AG09309 (cell line): ENCODE results near the gene PPP1R13L.
A peak's percentile ranks its signal among the peaks of the same experiment; 100 is the strongest.
"Not testable (repeated sequence)": the region's sequence is repeated elsewhere in the genome, so short reads cannot be mapped to it uniquely, and the experiment has no call there.

Experiments
- DNase-seq: peaks from one replicate; pipeline ENCODE4 v3.0.0-alpha.2; 2010; ENCODE audit warnings: low read depth
- H3K4me3 ChIP-seq: 2 replicates; pipeline ENCODE4 v1.5.1; 2011; ENCODE audit warnings: mild to moderate bottlenecking, low read depth, low read length, moderate library complexity; ENCODE audit not compliant: control insufficient read depth
- TF ChIP-seq, protein P1 (sequence below): IDR thresholded peaks from 2 replicates; pipeline ENCODE4 v1.5.1; 2011; ENCODE audit warnings: mild to moderate bottlenecking, low read depth, low read length, inconsistent platforms; ENCODE audit not compliant: insufficient read depth, control insufficient read depth; ENCODE audit errors: missing control alignments

Gene PPP1R13L

DNA sequence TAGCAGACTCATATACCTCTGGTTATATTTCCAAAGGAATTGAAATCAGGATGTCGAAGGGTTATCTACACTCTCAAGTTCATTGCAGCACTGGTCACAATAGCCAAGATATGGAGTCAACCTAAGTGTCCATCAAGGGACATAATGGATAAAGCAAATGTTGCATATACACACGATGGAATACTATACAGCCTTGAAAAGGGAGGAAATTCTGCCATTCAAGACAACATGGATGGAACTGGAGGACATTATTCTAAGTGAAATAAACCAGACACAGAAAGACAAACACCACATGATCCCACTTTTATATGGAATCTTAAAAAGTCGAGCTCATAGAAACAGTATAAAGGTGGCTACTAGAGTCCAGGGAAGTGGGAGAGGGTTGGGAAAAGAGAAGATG lies 32.5 kb upstream of the PPP1R13L start:
- H3K4me3 ChIP-seq = no peak overlapping the region
- TF ChIP-seq, protein P1, sequence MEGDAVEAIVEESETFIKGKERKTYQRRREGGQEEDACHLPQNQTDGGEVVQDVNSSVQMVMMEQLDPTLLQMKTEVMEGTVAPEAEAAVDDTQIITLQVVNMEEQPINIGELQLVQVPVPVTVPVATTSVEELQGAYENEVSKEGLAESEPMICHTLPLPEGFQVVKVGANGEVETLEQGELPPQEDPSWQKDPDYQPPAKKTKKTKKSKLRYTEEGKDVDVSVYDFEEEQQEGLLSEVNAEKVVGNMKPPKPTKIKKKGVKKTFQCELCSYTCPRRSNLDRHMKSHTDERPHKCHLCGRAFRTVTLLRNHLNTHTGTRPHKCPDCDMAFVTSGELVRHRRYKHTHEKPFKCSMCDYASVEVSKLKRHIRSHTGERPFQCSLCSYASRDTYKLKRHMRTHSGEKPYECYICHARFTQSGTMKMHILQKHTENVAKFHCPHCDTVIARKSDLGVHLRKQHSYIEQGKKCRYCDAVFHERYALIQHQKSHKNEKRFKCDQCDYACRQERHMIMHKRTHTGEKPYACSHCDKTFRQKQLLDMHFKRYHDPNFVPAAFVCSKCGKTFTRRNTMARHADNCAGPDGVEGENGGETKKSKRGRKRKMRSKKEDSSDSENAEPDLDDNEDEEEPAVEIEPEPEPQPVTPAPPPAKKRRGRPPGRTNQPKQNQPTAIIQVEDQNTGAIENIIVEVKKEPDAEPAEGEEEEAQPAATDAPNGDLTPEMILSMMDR = no peak
- DNase-seq = no peak

DNA sequence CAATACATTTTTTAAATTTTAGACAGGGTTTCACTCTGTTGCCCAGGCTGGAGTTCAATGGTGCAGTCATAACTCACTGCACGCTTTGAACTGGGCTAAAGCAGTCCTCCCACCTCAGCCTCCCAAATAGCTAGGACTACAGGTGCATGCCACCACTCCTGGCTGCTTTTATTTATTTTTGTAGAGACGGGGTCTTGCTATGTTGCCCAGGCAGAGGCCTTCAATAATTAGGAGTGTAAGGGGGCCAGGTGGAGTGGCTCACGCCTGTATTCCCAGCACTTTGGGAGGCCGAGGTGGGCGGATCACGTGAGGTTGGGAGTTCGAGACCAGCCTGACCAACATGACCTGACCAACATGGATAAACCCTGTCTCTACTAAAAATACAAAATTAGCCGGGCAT lies 27.7 kb upstream of the PPP1R13L start:
- not testable (repeated sequence) for H3K4me3 ChIP-seq, DNase-seq

DNA sequence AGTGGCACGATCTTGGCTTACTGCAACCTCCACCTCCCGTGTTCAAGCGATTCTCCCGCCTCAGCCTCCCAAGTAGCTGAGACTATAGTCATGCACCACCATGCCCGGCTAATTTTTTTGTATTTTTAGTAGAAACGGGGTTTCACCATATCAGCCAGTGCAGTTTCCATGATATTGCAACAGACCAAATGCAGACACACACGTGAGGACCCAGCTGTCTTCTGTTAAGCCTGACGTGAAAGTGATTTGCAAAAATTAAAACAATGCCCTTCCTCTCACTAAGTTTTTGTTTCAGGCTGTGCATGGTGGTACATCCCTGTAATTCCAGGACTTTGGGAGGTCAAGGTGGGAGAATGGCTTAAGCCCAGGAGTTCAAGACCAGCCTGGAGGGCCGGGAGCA lies 26.1 kb upstream of the PPP1R13L start:
- H3K4me3 ChIP-seq, DNase-seq: not testable (repeated sequence)

- H3K4me3 ChIP-seq, DNase-seq: not testable (repeated sequence)
Observed at GRCh38 chr19:45429896-45430295, 25.0 kb upstream of the PPP1R13L start.

- DNase-seq = no peak
- TF ChIP-seq, protein P1 = peak; percentile 46
- peak overlapping the region; percentile 63 for H3K4me3 ChIP-seq
Observed at GRCh38 chr19:45428384-45429231, 23.7 kb upstream of the PPP1R13L start.

- peak overlapping the region; percentile 77 for H3K4me3 ChIP-seq
- DNase-seq = peak; percentile 84
- TF ChIP-seq, protein P1 = no peak
Observed at GRCh38 chr19:45424191-45425058, 19.6 kb upstream of the PPP1R13L start.

DNA sequence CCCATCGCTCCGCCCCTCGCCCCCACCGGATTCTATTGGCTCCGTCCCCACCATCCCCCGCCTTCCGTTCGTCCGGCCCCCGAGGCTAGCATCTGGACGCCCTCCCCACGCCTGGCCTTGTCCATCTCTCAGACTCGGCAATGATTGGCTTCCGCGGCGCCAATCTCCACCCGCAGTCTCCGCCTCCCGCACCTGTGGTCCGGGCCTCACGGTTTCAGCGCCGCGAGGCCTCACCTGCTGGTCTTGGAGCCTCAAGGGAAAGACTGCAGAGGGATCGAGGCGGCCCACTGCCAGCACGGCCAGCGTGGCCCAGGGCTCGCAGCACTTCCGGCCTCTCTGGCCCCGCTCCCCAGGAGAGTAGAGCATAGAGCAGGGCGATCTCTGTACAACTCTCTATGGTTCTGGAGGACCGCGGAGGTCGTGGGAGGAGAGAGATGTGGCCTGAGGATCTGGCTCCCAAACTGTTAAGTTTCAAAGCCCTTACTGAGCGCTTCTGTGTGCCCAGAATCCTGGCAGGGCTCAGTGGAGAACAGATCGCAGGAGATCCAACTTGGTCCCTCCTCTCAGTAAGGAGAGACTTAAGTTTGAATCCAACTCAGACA lies 18.8 kb upstream of the PPP1R13L start, which contains the start of gene ERCC1:
ERCC1 (minus strand) TSS at position 329 of the 602 bp plus-strand sequence. CDS start 543 bp downstream, outside the sequence.
- H3K4me3 ChIP-seq = peak within 1 kb of the TSS; percentile 77
- peak; percentile 67 for DNase-seq
- TF ChIP-seq, protein P1 = no peak
